Fibroblast of villous mesenchyme (primary cell): ENCODE data around the gene RGS9. TPM values are rescaled to one million over a fixed set of nuclear protein-coding genes. Genes with fewer than 3 reads are reported as not detected.
"Not testable (repeated sequence)": the region's sequence is repeated elsewhere in the genome, so short reads cannot be mapped to it uniquely, and the experiment has no call there.

Experiments used
- DNase-seq: peaks from one replicate; pipeline ENCODE4 v3.0.0-alpha.2; 2010; ENCODE audit warnings: low read depth
- H3K4me3 ChIP-seq: 2 replicates; pipeline ENCODE4 v1.5.1; 2011; ENCODE audit warnings: low read depth, mild to moderate bottlenecking, low read length
- total RNA-seq: library from RNA; depleted of rRNA; stranded (reverse); fragments of >200 nt; gene quantifications from 2 replicates; pipeline ENCODE4 v1.2.3, GENCODE V29; 2012
- TF ChIP-seq, protein P1 (sequence below): IDR thresholded peaks from 2 replicates; pipeline ENCODE4 v1.5.1; 2012; ENCODE audit warnings: low read depth, mild to moderate bottlenecking, low read length; ENCODE audit not compliant: insufficient read depth

Gene RGS9
- total RNA-seq, 1 donor = 2.2 TPM

DNA sequence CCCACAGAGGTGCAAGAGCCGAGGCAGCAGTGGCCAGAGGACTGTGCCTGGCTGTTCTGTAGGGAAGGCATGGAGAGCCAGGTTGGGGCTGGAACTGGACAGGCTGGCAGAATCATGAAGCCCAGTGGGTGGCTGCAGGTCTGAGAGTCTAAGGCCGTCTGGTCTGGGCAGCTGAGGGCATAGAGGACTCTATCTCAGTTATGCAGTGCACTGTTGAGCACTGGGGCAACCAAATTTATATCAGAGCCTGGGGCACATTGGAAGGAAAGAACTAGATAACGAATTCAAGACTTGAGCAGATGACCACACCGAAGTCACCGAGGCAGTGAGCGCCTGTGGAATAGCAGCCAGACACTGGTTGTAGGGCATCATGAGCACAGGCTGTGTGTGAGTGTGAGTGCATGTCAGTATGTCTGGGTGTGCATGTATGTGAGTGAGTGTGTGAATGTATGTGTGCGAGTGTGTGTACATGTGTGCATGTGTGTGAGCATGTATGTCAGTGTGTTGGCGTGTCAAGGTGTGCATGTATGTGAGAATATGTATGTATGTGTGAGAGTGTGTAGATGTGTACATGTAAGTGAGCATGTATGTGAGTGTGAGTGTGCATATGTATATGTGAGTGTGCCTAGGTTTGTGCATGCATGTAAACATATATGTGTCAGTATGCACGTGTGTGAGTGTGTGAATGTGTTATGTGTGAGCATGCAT, 37.0 kb downstream of the RGS9 start:
- no peak for DNase-seq
- TF ChIP-seq, protein P1, sequence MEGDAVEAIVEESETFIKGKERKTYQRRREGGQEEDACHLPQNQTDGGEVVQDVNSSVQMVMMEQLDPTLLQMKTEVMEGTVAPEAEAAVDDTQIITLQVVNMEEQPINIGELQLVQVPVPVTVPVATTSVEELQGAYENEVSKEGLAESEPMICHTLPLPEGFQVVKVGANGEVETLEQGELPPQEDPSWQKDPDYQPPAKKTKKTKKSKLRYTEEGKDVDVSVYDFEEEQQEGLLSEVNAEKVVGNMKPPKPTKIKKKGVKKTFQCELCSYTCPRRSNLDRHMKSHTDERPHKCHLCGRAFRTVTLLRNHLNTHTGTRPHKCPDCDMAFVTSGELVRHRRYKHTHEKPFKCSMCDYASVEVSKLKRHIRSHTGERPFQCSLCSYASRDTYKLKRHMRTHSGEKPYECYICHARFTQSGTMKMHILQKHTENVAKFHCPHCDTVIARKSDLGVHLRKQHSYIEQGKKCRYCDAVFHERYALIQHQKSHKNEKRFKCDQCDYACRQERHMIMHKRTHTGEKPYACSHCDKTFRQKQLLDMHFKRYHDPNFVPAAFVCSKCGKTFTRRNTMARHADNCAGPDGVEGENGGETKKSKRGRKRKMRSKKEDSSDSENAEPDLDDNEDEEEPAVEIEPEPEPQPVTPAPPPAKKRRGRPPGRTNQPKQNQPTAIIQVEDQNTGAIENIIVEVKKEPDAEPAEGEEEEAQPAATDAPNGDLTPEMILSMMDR = no peak
- no peak overlapping the region for H3K4me3 ChIP-seq

DNA sequence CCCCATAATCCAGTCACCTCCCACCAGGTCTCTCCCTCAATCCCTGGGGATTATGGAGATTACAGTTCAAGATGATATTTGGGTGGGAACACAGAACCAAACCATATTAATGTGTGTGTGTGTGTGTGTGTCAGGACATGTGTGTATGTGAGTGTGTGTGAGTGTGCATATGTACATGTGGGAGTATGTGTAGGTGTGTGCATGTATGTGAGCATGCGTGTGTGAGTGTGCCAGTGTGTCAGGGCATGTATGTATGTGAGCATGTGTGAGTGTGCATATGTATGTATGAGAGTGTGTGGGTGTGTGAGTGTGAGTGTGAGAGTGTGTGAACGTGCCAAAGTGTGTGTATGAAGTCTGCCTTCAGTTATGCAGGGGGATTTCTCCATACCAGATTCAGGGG, 37.8 kb downstream of the RGS9 start:
- H3K4me3 ChIP-seq = no peak overlapping the region
- TF ChIP-seq, protein P1 = no peak
- DNase-seq = no peak

DNA sequence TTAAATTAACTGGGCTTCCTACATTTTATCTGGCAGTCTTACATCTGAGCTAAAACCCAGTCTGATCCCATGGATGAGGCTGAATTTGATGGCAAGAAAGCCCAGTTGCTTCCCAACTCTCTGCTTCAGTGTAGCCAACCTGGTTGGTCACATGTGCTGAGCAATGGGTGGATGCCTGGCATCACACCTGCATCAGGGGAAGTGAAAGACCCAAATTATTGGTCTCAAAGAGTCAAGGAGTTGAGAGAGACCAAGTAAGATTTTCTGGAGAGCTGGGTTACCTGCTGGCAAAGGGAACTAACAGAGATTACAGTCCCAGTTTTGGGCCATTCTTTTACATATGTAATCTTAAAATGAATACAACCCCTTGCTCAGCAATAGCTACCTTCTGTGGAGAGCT, 38.8 kb downstream of the RGS9 start:
- DNase-seq = no peak
- no peak overlapping the region for H3K4me3 ChIP-seq
- TF ChIP-seq, protein P1 = no peak

DNA sequence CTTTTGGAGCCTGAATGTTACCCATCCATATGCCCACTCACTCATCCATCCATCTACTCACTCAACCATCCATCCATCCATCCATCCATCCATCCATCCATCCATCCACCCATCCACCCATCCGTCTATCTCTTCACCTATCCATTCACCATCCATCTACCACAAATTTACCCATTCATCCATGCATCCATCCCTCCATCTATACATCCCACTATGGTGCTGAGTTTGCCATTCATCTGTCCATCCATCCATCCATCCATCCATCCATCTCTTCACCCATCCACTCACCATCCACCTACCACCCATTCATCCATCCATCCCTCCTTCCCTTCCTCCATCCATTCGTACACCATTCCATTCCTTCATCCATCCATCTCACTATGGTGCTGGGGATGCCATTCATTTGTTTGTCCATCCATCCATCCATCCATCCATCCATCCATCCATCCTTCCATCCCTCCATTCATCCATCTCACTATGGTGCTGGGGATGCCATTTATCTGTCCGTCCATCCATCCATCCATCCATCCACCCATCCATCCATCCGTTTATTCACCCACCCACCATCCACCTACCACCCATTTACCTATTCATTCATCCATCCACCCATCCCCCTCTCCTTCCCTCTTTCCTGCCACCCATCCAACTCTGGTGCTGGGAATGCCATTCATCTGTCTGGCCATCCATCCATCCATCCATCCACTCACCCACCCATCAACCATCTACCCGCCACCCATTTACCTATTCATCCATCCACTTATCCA, 39.7 kb downstream of the RGS9 start:
- DNase-seq = no peak
- no peak overlapping the region for H3K4me3 ChIP-seq
- TF ChIP-seq, protein P1 = no peak

DNA sequence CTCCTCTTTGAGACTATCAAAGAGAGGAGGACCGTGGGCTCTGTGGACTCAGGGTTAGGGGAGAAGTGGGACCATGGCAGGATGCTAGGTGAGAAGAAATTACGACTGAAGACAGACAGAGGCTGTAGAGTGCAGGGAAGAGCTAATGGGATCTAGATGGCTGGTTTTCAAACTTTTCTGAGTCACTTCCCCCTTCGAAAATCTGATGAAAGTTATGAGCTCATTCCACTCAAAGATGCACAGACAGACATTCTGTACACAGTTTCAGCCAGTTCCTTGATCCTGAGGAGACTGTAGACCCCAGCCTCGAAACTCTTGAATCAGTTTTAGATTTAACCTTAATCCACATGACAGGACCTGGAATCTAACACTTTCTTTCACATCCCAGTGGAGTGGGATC, 40.7 kb downstream of the RGS9 start:
- peak; percentile 38 for DNase-seq
- TF ChIP-seq, protein P1 = no peak
- H3K4me3 ChIP-seq = no peak overlapping the region

DNA sequence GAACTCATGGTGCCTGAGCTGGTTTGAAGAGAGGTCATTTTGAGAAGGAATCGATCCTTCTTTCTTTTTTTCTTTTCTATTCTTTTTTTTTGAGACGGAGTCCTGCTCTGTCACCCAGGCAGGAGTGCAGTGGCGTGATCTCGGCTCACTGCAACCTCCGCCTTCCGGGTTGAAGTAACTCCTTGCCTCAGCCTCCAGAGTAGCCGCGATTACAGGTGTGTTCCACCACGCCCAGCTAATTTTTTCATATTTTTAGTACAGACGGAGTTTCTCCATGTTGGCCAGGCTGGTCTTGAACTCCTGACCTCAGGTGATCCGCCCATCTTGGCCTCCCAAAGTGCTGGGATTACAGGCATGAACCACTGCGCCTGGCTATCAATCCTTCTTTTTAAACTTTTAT, 43.1 kb downstream of the RGS9 start:
- not testable (repeated sequence) for DNase-seq

DNA sequence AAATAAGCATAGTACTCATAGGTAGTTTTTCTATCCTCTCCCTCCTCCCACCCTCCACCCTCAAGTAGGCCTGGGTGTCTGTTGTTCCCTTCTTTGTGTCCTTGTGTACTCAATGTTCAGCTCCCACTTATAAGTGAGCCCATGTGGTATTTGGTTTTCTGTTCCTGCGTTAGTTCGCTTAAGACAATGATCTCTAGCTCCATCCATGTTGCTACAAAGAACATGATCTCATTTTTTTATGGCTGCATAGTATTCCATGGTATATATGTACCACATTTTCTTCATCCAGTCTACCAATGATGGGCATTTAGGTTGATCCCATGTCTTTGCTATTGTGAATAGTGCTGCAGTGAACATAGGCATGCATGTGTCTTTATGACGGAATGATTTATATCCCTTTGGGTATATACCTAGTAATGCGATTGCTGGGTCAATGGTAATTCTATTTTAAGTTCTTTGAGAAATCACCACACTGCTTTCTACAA, 43.6 kb downstream of the RGS9 start:
- not testable (repeated sequence) for H3K4me3 ChIP-seq, DNase-seq

More for the DNA sequence above, 43.1 kb downstream of the RGS9 start:
- not testable (repeated sequence) for H3K4me3 ChIP-seq
